Activated CD4-positive, alpha-beta T cell treated with anti-CD3 and anti-CD28 coated beads, Interleukin-2, Interleukin-4, amounts not matched to agents 100 ng/mL and 50 ng/mL, durations not matched to agents 16 hours and 8 hours (primary cell): ENCODE results near the gene NUDT21.
"Not testable (repeated sequence)": the region's sequence is repeated elsewhere in the genome, so short reads cannot be mapped to it uniquely, and the experiment has no call there.

Experiments
- DNase-seq: peaks from one replicate; pipeline ENCODE4 v3.0.0-alpha.2; 2020; ENCODE audit warnings: low spot score

Gene NUDT21

GRCh38 chr16:56380778-56381485 lies 70.2 kb downstream of the NUDT21 start:
- not testable (repeated sequence) for DNase-seq
